ENCODE measurements around the gene ADAMTS7.
"Not testable (repeated sequence)": the region's sequence is repeated elsewhere in the genome, so short reads cannot be mapped to it uniquely, and the experiment has no call there.

The ADAMTS7 gene

DNA sequence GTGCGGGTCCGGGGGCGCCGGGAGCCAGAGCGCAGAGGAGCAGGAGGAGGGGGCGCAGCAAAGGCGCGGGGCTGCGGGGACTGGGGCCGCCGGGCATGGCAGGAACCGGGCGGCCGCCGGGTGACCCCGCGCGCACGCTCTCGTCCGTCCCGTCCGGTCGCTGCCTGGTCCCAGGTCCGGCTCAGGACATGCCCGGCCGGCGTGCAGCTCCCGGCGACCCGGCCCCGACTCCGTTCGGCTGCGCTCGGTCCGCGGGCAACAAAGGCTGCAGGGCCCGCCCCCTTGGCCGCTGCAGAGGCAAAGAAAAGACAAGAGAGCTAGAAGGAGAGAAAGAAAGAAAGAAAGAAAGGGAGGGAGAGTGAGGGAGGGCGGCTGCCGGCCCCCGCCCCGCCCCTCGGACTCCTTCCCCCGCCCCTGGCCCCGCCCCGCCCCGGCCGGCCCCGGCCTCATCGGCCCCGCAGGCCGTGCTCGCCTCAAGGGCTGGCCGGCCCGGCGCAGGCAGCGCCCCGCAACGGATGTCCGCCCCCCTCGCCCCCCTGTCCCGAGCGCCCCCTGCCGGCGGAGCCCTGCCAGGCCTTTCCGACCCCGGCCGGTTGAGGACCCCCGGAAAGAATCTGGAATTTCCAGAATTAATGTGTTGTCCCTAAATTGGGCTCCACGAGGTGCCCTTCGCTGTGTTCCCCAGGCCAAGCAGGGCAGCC is at the start of gene ADAMTS7:
Gene ADAMTS7, minus strand, starts transcription at position 341 of the 701 bp plus-strand sequence. Its CDS starts 244 bp downstream, at position 97.
- in situ Hi-C loops (cut with MboI; ENCODE audit: low pct_unique_long_range_greater_than_20kb, low sequenced_read_pairs), result no loop called here
- DNase-seq, result peak; percentile 72

GRCh38 chr15:78859971-78860719 is 48.9 kb upstream of the ADAMTS7 start:
- in situ Hi-C loops (cut with MboI; ENCODE audit: low pct_unique_long_range_greater_than_20kb, low sequenced_read_pairs), result no loop called here
- DNase-seq, result peak; percentile 96

DNA sequence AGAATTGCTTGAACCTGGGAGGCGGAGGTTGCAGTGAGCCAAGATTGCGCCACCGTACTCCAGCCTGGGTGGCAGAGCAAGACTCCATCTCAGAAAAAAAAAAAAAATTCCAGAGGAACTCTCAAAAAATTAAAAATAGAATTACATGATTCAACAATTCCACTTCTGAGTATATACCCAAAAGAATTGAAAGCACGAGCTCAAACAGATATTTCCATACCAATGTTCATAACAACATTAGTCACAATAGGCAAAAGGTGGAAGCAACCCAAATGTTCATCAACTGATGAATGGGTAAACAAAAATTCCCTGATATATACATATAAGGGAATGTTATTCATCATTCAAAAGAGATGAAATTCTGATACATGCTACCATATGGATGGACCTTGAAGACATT is 44.5 kb upstream of the ADAMTS7 start:
- in situ Hi-C loops (cut with MboI; ENCODE audit: low pct_unique_long_range_greater_than_20kb, low sequenced_read_pairs), result no loop called here
- no peak for DNase-seq

DNA sequence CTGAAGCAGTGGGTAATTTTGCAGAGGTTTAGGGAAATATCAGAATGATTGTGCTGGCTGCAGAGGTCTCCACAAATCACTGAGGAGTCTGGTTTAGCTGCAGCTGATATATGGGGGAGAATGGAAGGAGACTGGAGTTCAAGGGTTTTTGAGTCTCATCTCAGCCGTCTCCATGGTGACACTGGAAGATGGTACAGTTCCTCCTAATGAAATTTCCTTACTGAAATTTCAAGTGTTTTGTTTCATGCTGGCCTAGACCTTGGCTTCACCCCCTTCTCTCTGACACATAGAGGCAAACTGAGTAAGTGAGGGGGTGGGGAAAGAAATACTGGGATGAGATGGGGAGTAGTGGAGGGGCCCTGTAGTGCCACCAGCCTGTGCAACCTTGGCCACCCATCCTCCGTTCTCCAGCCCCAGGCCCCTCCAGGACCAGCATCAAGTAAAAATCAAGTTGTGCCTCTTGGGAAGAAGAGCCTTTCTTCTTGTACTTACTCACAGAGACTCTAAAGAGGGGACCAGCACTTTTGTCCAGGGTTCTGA is 43.6 kb upstream of the ADAMTS7 start:
- in situ Hi-C loops (cut with MboI; ENCODE audit: low pct_unique_long_range_greater_than_20kb, low sequenced_read_pairs), result no loop called here

GRCh38 chr15:78853500-78853899 is 42.2 kb upstream of the ADAMTS7 start:
- DNase-seq, result no peak
- in situ Hi-C loops (cut with MboI; ENCODE audit: low pct_unique_long_range_greater_than_20kb, low sequenced_read_pairs), result no loop called here

More for the DNA sequence above, 43.6 kb upstream of the ADAMTS7 start:
- no peak for DNase-seq

- in situ Hi-C loops (cut with MboI; ENCODE audit: low pct_unique_long_range_greater_than_20kb, low sequenced_read_pairs), result no loop called here
- no peak for DNase-seq
Observed at GRCh38 chr15:78850941-78851755, 39.9 kb upstream of the ADAMTS7 start.

GRCh38 chr15:78850352-78850751 is 39.1 kb upstream of the ADAMTS7 start:
- in situ Hi-C loops (cut with MboI; ENCODE audit: low pct_unique_long_range_greater_than_20kb, low sequenced_read_pairs), result no loop called here
- no peak for DNase-seq

GRCh38 chr15:78847387-78847906 is 36.2 kb upstream of the ADAMTS7 start:
- not testable (repeated sequence) for DNase-seq

DNA sequence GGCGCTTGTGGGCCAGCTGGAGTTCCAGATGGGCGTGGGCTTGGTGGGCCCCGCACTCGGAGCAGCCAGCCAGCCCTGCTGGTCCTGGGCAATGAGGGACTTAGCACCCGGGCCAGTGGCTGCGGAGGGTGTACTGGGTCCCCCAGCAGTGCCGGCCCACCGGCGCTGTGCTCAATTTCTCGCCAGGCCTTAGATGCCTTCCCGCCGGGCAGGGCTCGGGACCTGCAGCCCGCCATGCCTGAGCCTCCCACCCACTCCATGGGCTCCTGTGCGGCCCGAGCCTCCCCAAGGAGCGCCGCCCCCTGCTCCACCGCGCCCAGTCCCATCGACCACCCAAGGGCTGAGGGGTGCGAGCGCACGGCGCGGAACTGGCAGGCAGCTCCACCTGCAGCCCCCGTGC is 35.6 kb upstream of the ADAMTS7 start:
- in situ Hi-C loops (cut with MboI; ENCODE audit: low pct_unique_long_range_greater_than_20kb, low sequenced_read_pairs); DNase-seq: not testable (repeated sequence)

More at GRCh38 chr15:78847387-78847906, 36.2 kb upstream of the ADAMTS7 start:
- in situ Hi-C loops (cut with MboI; ENCODE audit: low pct_unique_long_range_greater_than_20kb, low sequenced_read_pairs), result not testable (repeated sequence)

- in situ Hi-C loops (cut with MboI; ENCODE audit: low pct_unique_long_range_greater_than_20kb, low sequenced_read_pairs), result no loop called here
- DNase-seq, result no peak
Observed at GRCh38 chr15:78842519-78842918, 31.3 kb upstream of the ADAMTS7 start.

- DNase-seq, result no peak
- in situ Hi-C loops (cut with MboI; ENCODE audit: low pct_unique_long_range_greater_than_20kb, low sequenced_read_pairs), result no loop called here
Observed at GRCh38 chr15:78841891-78842290, 30.6 kb upstream of the ADAMTS7 start.

DNA sequence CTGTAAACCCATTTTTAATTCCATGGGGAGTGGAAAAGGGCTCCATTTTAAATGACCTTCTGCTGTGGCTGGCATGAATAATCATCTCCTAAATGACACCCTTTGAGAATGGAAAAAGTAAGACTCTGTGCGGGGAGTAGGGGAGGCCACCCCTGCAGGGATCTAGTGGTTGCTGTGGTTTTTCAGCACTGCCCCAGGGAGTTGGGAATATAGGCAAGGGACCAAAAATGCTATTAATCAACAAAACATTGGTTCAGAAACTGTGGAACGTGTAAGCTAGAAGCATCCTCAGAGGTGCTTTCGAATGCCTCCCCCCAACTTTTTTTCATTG is 30.1 kb upstream of the ADAMTS7 start:
- DNase-seq, result no peak
- in situ Hi-C loops (cut with MboI; ENCODE audit: low pct_unique_long_range_greater_than_20kb, low sequenced_read_pairs), result no loop called here

DNA sequence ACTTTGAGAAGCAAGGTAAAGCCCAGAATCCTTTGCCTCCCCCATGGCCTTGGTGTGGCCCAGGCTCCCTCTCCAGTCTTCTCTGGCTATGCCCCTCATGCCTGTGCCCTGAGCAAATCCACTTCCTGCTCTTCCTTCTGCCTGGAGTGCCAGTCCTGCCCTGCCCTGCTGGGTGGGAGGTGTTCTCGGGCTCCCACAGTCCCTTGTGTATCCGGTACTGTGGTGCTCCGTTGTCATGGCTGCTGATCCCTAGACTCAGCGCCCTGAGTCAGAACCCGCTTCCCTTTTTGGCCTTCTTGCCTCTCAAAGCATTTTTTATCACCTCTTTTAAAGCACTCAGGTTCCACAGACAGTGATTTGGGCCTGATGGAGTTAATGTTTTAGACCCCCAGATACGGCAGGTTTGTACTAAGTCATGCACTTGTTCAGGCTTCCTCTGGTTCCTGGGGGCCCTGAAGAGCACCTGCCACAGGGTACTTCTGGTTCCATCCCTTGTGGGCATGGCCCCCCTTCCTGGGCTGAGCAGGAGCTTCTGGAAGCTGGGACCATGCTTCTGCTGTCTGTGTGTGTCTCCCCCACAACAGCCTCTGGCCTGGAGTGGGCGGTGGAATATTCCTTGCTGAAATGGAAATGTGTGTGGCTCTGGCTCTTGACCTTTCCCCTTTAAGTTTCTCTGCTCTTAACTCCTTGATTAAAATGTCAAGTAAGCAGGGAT is 29.6 kb upstream of the ADAMTS7 start:
- DNase-seq, result peak; percentile 94
- in situ Hi-C loops (cut with MboI; ENCODE audit: low pct_unique_long_range_greater_than_20kb, low sequenced_read_pairs), result no loop called here

- DNase-seq; in situ Hi-C loops (cut with MboI; ENCODE audit: low pct_unique_long_range_greater_than_20kb, low sequenced_read_pairs): not testable (repeated sequence)
Observed at GRCh38 chr15:78839151-78839550, 27.9 kb upstream of the ADAMTS7 start.

GRCh38 chr15:78838489-78838888 is 27.2 kb upstream of the ADAMTS7 start:
- in situ Hi-C loops (cut with MboI; ENCODE audit: low pct_unique_long_range_greater_than_20kb, low sequenced_read_pairs), result no loop called here
- no peak for DNase-seq

GRCh38 chr15:78837543-78837942 is 26.3 kb upstream of the ADAMTS7 start:
- no peak for DNase-seq
- in situ Hi-C loops (cut with MboI; ENCODE audit: low pct_unique_long_range_greater_than_20kb, low sequenced_read_pairs), result no loop called here

- no peak for DNase-seq
- in situ Hi-C loops (cut with MboI; ENCODE audit: low pct_unique_long_range_greater_than_20kb, low sequenced_read_pairs), result no loop called here
Observed at GRCh38 chr15:78837131-78837530, 25.9 kb upstream of the ADAMTS7 start.

GRCh38 chr15:78836333-78836732 is 25.1 kb upstream of the ADAMTS7 start:
- in situ Hi-C loops (cut with MboI; ENCODE audit: low pct_unique_long_range_greater_than_20kb, low sequenced_read_pairs), result no loop called here
- DNase-seq, result no peak
